Stimulated activated CD8-positive, alpha-beta memory T cell treated with anti-CD3 and anti-CD28 coated beads, Interleukin-12 subunit alpha, Interleukin-12 subunit beta, amount 100 ng/mL, for 24 hours (primary cell): ENCODE results near the gene PPT2.

Experiments used
- DNase-seq: peaks from one replicate; pipeline ENCODE4 v3.0.0-alpha.2; 2020; ENCODE audit errors: extremely low read depth

Gene PPT2

GRCh38 chr6:32151863-32152768, 1.8 kb upstream of the PPT2 start, which contains the start of gene PRRT1:
TSS of gene PRRT1 (minus strand) at chr6:32151939. CDS start at chr6:32151827, 112 bp downstream.
- no peak for DNase-seq

- DNase-seq: no peak
These were observed 975 bp upstream of the PPT2 start for GRCh38 chr6:32152769-32153563.

- no peak for DNase-seq
These were observed 697 bp downstream of the PPT2 start for GRCh38 chr6:32154514-32155161.

GRCh38 chr6:32156891-32157290, 3.0 kb downstream of the PPT2 start:
- DNase-seq: no peak

- no peak for DNase-seq
These were observed 4.1 kb downstream of the PPT2 start for GRCh38 chr6:32158052-32158451.

- no peak for DNase-seq
These were observed 9.8 kb downstream of the PPT2 start for GRCh38 chr6:32163559-32164258.

- DNase-seq: no peak
These were observed 10.4 kb downstream of the PPT2 start, which contains the start of gene EGFL8 for GRCh38 chr6:32164295-32164694. TSS of gene EGFL8 (plus strand) at chr6:32164595. CDS start at chr6:32166166, 1,571 bp downstream.

DNA sequence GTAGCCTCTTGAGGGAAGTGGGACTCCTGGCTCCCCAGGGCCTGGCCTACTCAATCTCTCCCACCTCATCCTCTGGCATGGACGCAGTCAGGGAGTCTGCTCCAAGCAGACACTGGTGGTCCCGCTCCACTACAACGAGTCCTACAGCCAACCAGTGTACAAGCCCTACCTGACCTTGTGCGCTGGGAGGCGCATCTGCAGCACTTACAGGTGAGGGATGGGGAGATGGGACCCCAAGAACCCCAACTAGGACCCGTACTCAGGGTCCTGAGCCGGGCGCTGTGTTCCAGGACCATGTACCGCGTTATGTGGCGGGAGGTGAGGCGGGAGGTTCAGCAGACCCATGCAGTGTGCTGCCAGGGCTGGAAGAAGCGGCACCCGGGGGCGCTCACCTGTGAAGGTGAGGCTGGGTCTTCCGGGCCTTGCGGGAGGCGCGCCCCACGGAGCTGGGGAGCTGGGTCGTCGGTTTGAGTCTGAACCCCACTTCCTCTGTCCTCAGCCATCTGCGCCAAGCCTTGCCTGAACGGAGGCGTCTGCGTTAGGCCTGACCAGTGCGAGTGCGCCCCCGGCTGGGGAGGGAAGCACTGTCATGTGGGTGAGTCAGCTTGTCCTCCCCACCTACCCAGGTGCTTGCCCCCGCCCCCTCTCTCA, 12.6 kb downstream of the PPT2 start:
- no peak for DNase-seq

DNA sequence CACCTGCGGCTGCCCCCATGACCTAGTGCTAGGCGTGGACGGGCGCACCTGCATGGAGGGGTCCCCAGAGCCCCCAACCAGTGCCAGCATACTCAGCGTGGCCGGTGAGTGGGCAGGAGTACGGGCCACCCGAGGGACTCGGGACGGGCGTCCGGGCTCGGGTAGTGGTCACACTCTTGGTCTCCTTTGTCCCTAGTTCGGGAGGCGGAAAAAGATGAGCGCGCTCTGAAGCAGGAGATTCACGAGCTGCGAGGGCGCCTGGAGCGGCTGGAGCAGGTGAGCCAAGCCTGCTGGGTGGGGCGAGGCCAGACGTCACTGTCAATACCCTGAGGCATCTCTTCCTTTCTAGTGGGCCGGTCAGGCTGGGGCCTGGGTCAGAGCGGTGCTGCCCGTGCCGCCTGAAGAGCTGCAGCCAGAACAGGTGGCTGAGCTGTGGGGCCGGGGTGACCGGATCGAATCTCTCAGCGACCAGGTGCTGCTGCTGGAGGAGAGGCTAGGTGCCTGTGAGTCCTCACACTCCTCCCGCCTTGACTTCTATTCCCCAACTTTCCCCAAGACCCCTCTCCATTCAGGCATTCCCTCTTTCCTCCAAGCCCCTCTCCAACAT, 13.3 kb downstream of the PPT2 start:
- DNase-seq: no peak

- DNase-seq: no peak
These were observed 13.9 kb downstream of the PPT2 start for GRCh38 chr6:32167761-32168262.

DNA sequence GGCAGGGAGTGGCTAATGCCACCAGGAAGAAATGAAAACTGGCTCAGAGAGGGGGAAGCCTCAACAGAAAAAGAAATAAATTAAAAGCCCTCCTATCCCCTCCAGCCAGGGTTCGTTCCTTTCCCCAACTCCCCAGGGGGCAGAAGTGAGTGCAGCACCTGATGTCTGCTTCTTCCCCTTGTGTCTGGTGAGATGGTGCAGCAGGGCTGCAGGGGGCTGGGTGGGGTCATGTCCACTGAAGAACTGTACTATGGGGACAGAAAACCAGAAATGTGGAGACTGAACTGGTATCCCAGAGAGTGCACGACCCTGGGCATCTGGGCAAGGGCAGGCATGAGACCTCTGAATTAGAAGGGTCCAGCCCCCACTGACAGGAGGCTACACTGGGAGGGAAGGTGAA, 14.4 kb downstream of the PPT2 start:
- no peak for DNase-seq

GRCh38 chr6:32168807-32169591, 15.1 kb downstream of the PPT2 start:
- DNase-seq: no peak

DNA sequence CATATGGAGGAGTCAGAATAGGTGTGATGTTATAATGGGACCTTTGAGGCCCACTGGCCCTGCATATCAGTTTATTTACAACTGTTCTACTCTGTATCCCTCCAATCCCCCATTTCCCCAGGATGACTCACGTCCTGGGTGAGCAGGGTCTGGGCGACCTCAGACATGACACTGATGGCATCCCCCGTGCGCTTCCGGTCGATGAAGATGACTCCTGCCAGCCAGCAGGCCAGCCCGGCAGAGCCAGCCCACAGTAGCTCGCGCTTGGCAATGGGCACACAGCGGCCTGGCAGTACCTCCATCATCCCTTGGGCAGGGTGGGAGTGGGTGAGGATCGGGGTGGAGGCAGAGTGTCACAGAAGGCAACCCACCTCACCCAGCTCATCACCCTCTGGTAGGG, 16.4 kb downstream of the PPT2 start:
- DNase-seq: no peak

DNA sequence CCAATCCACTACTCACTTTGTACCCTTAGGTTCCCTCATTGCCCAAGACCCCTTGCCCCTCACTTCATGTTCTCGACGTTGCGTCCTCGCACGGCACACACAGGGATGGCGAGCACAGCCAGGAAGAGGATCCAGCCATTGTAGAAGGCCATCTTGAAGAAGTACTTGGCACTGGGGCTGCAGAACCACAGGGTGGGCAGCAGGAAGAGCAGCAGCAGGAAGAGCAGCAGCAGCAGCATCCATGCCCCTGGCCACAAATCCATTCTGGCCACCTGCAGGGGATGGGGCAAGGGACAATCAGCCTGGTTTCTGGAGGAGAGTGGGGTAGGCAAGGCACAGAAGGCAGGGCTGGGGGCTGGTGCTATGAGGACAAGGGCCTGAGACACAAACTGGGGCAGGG, 17.3 kb downstream of the PPT2 start:
- no peak for DNase-seq

GRCh38 chr6:32173051-32173727, 19.2 kb downstream of the PPT2 start:
- no peak for DNase-seq

- no peak for DNase-seq
These were observed 20.5 kb downstream of the PPT2 start for GRCh38 chr6:32174416-32174815.

DNA sequence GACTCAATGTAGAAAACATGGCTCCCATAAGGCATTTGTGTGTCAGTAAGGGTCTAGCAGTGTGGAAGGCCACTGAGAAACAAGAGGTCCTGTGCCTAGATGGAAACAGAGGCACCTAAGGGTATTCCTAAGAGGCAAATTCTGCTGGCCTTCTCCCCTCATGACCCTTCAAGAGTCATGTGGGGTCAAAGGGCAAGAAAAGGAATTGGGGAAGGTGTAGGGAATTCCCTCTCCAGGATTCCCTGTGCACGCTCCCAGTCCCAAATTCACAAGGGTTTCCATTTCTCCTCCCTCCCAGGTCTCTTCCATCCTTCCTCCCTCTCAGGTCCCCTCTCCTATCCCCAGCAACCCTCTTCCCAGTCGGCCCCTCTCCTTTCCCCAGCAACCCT, 21.4 kb downstream of the PPT2 start:
- DNase-seq: no peak

DNA sequence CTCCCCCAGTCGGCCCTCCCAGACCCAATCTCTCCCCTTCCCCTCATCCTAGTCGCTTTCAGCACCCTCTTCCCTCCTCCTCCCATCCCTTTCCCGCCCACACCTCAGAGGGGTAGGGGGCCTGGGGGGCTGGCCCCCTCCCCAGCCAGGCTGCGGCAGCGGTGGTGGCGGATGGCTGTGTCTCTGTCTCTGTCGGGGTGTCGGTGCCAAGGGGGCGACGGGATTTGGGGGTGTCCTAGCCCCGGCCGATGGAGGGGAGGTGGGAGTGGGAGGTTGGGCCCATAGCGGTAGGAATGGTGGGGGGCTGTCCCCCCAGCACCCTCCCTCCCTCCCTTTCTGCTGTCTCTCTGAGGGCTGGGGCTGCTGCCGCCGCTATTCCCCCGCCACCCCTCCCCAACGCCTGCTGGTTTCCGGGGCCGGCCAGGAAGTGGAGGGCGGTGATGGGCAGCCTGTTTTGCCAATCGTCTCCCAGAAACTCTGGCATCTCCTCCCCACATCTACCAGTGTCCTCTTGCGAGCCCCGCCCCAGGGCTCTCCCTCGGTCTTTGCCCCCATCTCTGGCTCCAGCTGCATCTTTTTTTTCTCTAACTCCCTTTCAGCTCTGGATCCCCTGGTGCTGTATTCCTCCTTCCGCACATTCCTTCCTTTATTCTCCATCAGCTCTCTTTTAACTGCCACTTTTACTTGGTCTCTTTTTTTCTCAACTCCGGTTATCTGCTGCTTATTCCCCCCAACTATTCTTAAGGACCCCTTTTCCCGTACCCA, 22.0 kb downstream of the PPT2 start, which contains the start of gene AGPAT1:
Gene AGPAT1, minus strand, starts transcription at position 374 of the 765 bp plus-strand sequence. CDS start 4,588 bp downstream, outside the sequence.
- peak; percentile 83 for DNase-seq
